ENCODE data around the gene C1orf21.

The C1orf21 gene

DNA sequence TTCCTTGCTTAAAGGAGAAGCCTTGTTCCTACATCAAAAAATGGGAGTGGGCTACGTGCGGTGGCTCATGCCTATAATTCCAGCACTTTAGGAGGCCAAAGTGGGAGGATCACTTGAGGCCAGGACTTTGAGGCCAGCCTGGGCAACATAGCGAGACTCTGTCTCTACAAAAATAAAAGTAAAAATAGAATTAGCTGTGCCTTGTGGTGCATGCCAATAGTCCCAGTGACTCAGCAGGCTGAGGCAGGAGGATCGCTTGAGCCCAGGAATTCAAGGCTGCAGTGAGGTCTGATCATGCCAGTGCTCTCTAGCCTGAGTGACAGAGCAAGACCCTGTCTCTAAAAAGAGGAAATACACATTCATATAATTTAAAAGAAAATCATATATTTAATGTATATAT lies 127.1 kb downstream of the C1orf21 start:
- no peak for DNase-seq (ENCODE audit: low read depth in 3 of 3)

DNA sequence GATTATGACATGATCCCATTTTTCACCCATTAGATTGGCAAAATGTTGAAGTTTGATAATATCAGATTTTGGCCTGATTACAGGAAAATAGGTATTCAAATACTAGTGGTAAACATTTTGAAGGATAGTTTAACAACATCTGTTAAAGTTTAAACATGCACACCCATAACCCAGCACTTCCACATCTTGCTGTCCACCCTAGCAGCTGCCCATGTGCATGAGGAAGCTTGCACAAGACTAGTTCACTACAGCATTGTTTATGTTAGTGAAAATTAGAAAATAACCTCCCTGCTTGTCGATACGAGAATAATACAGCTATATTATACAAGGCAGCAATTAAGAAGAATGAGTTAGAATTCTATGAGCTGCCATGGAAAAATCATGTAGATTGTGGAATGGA lies 127.6 kb downstream of the C1orf21 start:
- DNase-seq (ENCODE audit: low read depth in 3 of 3), result no peak

DNA sequence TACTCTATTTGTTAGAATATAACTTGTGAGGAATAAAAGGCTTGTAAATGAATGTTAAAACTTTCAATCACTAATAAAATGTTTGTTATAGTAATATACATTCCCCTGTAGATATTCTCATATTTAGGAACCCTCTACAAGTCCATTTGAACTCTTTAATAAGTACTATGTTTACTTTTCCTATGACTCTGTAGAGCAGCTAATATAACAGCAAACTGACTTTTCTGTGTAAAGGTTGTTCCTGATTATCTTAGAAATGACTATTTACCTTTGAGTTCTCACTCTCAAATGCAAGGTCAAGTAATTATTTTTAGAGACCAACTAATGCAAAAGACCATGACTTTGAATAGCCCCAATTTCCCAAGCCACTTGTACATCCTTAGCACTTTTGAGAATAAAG lies 130.3 kb downstream of the C1orf21 start:
- no peak for DNase-seq (ENCODE audit: low read depth in 3 of 3)

DNA sequence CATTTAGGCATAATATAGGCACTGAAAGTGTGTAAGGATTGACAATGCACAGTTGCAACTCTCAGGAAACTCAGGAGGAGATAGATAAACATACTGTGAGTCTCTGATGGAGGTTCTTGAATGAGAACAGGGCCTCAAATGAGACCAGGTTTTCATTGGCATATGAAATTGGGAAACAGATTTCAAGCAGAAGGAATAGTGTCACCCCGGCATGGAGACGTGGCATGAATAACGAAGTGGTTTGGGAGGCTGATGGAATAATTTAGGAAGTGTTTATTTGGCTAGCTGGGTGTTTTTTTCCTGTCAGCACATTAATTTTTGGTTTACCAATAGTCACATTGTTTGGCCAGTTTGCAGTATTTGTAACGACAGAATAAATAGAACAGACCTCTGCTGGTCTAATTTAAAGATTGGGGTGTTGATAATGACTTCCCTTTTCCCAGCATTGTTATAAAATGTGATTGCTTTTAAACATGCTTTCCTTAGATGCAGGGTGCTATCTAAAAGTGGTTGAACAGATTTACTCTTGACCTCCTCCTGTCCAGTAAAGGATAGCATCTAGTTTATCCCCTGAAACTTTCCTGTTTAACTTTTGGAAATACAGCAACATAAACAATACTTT lies 132.0 kb downstream of the C1orf21 start:
- no peak for DNase-seq (ENCODE audit: low read depth in 3 of 3)

DNA sequence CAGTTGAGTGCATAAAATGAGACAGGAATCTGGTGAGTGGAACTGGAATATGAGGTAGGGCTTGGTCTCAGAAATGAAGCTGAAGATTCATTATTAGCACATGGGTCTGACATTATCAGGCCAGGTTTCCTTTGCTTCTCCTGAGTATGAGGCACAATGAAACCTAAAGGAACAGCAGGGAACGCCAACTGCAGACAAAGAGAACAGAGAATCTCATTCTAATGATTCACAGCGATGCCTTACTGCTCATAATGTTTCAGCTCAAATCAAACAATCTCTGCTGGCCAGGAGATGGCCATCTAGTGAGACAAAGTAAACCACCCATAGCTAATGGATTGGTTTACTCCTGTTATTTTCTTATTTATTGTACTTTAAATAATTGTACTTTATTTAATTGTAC lies 133.5 kb downstream of the C1orf21 start:
- DNase-seq (ENCODE audit: low read depth in 3 of 3), result no peak

DNA sequence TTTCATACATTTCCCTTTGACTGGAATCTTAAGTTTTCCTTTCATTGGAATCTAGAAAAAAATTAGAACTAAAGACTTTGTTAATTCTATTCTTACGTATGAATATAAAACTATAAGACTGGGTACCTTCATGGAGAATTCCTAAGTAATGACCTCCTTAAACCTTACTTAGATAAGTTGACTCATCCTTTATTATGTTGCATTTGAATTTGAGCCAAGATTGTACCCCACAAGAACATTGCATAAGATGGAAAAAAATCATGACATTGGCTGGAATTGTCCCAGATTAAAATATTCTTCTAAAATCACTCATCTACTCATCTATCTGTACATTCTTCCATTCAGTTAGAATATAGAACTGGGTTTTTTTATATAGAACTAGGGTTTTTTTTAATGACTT lies 137.4 kb downstream of the C1orf21 start:
- no peak for DNase-seq (ENCODE audit: low read depth in 3 of 3)

DNA sequence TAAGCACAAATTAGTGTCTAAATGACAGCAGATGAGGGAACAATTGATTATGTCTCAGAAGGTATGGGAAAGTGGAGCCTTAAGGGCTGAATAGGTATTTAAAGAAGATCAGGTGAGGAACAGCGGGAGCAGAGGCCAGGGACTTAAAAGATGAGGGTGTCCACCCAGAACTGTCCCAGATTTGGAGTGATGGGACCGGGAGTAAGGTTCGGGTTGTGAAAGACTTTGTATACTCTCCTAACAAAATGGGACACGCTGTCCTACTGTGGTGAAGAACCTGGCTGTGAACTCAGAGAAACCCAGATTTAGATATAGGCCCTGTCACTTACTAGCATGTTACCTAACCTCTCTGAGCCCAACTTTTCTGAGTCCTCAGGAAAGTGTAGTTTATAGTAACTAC lies 140.6 kb downstream of the C1orf21 start:
- DNase-seq (ENCODE audit: low read depth in 3 of 3), result no peak

DNA sequence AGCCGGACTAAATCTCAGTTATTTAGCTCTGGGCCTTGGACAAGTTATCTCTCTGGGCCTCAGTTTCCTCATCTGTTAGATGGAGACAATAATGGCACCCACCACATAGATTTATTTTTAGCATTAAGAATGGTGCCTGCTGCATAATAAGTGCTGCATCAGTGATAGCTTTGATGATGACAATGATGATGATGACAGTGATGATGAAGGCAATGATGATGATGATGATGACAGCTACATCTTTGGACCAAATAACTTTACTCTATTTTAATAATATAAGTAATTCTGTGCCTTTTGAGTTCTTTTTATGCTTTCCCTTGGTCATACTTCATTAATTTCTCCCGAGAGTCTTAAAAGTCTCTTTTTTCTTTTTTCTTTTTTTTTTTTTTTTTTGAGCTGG lies 143.4 kb downstream of the C1orf21 start:
- no peak for DNase-seq (ENCODE audit: low read depth in 3 of 3)

DNA sequence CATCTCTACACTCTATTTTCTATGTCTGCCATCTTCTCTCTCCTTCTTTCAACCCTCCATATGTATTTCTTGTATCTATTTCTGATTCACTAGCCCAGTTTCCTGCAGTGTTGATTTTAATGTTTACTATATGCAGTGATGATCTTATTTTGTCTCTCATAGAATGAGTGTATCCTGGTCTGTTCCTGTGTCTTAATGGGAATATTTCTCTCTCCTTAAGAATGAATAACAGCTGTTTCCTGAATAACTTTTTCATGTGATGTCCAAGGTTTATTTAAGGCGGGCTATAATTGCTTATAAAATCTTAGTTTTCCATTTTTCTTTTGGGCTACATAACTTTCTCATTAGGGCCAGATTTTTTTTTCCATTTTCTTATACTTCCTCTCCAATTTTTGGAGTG lies 144.5 kb downstream of the C1orf21 start:
- DNase-seq (ENCODE audit: low read depth in 3 of 3), result no peak

DNA sequence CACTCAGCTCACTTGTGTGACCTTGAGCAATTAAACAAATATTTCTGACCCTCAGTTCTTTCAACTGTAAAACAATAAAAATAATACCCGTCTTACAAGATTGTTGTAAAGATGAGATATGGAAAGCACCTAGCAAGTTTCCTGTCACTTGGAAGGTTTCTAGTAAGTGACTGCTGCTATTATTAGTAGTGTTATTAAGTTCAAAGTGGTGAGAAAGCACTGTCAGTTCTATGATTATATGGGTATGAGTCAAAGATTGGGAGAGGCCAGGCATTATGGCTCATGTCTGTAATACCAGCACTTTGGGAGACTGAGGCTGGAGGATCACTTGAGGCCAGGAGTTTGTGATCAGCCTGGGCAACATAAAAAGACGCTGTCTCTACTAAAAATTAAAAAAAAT lies 145.4 kb downstream of the C1orf21 start:
- no peak for DNase-seq (ENCODE audit: low read depth in 3 of 3)

DNA sequence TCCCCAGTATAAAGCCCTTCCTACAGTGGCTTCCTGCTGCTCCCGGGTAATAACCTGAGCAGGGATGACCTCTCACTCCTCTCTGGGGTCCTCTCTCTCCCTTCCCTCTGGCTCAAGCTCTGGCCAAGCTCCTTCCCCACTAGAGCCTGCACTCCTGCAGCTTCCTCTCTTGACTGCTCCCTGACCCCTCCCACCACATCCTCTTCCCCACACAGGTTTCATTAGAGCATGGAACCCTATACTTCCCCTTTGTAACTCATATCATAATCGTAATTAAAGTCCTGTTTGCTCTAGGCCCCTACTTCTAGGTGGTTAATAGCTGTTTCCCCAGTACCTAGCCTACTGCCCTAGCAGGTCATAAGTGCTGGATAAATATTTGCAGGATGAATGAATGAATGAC lies 146.2 kb downstream of the C1orf21 start:
- no peak for DNase-seq (ENCODE audit: low read depth in 3 of 3)

DNA sequence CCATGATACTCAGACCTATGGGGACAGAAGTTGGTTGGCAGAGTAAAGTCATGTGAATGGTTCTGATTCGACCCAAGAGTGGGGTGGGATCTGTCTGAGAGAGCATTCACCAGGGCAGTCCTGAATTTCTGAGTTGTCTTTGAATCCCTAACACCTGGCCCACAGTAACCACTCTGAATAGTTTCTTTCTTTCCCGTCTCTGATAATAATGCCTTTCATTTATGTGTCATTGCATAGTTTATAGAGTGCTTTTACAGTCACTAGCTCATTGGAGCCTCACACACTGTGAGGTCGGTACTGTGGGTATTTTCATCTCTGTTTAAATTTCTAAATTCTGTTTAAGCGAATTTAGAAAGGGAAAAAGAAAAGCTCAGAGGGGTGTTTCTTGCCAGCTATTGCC lies 147.1 kb downstream of the C1orf21 start:
- no peak for DNase-seq (ENCODE audit: low read depth in 3 of 3)

DNA sequence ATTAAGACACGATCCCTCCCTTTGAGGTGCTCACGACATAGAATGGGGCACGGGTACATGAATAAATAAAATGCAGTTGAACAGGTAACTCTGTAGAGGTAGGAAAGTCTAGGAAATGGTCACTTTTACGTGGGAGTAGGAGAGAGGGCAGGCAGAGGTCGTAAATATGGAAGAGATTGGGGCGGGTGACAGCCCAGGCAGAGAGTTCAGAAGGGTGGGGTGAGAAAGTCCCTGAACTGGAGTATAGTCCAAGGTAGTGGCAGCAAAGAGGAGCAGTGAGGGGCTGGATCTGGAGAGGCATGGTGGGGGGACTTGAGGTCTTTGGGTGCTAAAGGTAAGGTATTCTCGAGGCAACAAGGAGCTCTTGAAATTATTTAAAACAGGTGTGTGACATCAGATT lies 147.9 kb downstream of the C1orf21 start:
- DNase-seq (ENCODE audit: low read depth in 3 of 3), result no peak

DNA sequence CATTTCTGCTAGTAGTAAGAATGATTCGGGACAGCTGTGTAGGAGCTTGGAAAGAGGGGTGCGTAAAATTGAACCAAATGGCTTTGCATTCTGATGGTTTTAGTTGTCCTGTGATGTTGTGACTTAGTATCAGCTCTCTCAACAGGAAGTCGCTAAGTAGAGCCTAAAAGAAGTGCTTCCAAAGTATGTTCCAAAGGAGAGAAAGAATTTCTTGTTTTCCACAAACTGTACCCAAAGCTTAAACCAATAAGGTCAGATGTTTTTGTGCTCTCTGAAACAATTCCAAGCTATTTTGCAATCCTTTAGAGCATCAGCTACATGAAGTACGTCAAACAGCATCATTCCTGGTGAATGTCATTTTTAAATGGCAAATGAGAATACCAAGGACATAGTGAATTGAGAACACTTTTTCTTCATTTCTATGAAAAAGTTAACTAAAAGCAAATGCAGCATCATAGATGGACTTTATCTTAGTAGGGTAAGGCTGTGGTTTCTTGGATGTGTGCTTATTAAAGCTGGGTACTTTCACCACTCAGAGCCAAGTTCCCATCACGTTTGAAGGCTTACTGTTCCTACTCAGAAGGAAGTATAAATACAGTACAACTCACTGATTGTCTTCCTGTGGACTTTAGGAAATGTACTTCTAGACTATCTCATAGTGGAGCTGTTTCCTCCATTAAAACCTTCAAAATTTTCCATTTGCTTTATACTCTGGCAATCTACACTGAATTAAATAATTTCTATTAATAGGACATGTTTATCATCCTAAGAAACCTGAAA lies 148.6 kb downstream of the C1orf21 start:
- DNase-seq (ENCODE audit: low read depth in 3 of 3), result no peak

DNA sequence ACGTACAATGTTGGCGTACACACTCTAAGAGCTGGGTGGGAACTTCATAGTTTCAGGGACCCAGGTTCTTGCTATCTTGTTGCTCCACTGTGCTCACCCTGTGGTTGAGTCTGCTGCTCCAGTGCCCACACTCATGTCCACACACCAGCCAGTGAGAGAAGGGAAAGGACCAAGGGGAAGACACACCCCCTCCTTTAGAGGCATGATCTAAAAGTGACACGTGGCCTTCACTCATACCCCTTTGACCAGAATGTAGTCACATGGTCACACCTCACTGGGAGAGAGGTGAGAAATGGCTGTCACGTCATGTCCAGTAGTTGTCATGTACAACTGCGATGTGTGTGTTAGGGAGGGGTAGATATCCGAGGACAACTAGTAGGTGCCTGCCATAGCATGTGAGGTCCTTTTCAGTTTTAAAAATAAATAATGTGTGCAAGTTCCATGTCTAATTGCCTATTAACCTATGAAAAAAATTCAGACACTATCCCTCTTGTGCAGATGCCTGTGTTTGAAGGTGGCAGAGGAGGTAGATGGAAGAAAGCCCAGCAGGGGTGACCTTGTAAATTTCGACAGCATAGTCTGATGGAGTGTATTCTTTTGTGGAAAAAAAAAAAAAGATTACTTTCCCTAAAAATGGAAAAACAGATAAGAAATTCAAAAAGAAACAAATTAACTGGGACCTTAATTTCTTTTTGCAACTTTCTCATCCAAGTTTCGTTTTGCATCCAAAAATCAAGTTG lies 149.6 kb downstream of the C1orf21 start:
- no peak for DNase-seq (ENCODE audit: low read depth in 3 of 3)

DNA sequence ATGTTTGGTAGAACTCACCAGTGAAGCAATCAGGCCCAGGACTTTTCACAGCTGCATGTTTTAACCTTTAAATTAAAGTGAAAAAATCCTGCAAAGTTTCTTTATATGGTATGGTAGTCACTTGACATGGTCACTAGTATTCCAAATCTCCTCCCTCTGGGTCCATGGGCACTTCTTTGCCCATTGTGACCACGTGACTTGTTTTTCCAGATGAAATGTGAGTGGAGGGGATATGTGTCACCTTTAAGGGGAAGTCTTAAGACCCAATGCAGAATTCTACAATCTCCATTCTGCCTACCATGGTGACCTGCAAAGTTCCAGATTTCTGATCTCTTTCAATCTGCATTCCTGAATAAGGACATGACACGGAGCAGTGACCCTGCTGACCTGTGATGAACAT lies 152.8 kb downstream of the C1orf21 start:
- DNase-seq (ENCODE audit: low read depth in 3 of 3), result no peak

DNA sequence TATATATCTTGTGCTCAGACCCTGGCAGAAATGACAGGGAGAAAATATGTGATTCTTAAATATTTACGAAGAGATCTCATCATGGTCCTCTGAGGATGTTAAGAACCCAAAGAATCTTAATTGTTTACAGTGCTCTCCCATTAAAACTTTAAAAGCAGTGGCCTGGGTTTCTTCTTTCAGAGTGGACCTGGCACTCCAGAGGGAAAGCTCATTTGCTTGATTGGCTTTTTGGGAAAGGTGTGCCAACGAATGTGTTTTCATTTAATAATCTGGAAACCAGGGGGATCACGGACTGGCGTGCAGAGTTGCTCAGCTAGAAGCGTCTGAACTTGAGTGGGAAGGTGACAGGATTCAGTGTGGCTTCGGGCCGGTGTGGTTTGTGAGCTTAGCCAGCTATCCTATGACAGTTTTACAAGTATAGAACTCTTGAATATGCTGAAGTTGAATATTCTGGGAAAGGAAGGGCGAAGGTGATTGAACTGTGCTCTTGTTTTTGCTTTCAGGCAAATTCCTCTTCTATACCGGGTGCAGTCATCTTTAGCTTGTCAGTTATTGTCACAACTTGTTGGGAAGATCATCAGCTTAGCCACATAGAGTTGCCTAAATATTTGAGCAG lies 154.8 kb downstream of the C1orf21 start:
- no peak for DNase-seq (ENCODE audit: low read depth in 3 of 3)

DNA sequence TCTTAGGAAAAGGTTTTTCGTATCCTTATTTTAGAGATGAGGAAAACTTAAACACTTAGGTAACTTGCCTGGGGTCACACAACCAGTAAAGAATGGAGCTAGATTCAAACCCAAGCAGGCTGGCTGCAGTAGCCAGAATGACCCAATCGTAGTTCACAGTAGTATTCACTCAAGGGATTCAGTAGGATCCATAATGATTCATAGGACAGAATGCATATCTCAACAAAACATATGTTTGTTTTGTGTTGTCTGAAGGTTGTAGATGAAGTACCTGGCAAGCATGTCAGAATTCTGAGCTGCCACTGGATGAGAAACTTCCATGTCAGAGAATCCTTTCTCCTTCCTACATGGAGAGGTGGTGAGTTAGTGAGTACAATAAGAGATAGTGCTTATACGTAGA lies 155.5 kb downstream of the C1orf21 start:
- DNase-seq (ENCODE audit: low read depth in 3 of 3), result no peak

DNA sequence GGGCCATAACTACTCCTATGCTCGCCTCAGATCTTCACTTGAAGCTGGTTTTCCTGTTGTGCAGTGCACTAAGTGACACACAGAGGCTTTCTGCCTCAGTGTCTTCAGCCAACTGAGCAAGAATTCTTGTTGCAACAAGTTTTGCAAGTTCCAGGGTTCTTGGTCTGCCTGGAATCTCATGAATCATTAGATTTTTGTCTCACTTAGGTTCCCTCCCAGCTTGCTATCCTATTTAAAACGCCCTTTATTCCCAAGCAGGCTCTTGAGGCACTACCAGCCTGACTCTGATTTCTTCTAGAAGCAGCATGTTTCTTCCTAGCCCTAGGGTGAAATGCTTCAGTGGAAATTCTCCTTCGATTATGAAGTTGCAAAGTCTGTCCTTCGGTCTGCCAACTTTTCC lies 158.8 kb downstream of the C1orf21 start:
- no peak for DNase-seq (ENCODE audit: low read depth in 3 of 3)

DNA sequence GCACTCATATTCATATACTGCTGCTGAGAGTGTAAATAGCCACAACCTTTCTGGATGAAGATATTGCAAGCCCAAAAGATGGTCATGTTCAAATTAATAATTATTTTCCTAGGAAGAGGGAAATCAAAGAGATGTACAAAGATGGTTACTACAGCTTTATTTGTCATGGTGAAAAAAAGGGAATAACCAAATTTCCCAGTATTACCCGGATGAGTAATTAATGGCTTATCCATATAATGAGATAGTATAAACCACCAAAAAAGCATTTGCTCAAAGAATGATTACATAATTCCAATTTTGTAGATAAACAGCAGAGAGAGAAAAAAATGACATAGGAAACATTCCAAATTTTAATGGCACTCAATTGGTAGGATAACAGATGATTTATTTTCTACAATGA lies 165.6 kb downstream of the C1orf21 start:
- no peak for DNase-seq (ENCODE audit: low read depth in 3 of 3)

DNA sequence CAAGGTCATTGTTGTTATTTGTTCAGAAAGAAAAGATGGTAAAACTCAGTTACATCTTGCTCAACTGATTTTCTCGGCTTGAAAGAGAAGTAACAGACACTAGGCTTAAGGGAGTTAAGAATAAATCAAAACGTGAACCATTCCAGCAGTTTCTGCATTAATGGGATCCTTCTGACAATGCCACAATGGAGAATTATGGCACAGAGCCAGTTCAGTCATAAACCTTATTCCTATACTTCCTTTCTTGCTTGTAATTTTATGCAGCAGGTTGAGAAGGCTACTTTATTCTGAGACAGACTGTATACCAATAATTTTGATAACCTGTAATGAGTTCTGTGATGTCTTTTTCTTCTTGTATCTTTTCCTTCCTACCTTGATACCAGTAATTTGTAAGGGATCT lies 167.0 kb downstream of the C1orf21 start:
- DNase-seq (ENCODE audit: low read depth in 3 of 3), result no peak

Data from stimulated activated CD4-positive, alpha-beta T cell treated with anti-CD3 and anti-CD28 coated beads, TNF-alpha, amount 100 ng/mL, for 48 hours (primary cell).